T-helper 2 cell (primary cell): ENCODE data around the gene JAZF1.

Source experiments
- DNase-seq, 5 experiments: peaks; one replicate each; pipeline versions ENCODE4 v3.0.0 to v3.0.0-alpha.2; 2012 to 2022

The JAZF1 gene

DNA sequence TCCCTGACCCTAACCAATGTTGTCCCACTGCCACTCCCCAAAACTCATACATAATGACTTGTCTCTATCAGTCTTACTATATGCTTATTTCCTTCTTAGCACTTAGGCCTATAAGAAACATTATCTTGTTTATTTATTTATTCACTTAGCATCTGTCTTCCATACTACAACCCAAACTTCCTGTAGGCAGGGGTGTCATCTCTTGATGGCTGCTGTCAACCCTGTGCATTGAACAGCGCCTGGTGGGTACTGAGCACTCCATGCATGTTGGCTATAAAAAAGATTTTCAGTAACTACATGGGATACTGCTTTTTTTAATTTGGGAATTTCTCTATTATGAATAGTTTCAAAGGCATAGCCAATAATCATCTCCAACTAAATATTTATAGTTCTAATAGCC lies 46.7 kb downstream of the JAZF1 start:
- DNase-seq = no peak

DNA sequence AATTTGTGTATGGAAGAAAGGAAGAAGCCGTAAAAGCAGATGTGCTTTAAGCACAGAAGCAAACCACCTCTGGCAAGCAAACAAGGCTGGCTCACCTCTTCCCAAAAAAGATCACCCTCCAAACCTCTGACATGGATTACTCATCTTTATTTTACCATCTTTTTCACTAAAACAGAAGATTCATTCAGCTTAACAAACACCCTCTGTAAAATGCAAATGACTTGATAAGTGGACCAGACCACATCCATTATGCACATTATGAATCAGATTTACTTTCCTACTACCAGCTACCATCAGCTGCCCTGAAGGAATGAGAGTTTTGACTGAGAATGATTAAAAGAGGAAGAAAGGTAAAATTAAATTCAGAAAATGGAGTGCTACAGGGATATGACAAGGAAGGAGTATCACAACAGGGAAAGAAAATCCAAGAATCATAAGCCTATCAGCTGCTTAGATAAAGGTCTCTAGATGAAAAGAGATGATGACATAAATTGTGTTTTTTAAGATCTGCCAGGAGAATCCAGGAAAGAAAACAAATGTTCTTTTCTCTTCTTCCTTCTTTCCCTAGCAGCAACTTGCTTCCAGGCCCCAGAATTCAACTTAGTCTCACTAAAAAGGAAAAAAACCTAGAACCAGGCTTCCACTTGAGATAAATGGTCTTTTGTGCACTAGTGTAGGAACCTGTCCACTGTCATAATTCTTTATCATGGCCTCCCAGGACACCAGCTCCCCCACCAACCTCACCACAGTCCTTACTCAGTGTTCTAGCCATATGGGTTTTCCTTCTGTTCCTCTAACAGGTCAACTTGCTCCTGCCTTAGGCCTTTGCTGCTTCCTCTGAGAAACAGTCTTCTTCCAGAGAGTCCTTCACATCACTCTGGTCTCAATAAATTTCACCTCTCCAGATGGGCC lies 47.4 kb downstream of the JAZF1 start:
- peak in 1 of 5 experiments; percentile 18 for DNase-seq

DNA sequence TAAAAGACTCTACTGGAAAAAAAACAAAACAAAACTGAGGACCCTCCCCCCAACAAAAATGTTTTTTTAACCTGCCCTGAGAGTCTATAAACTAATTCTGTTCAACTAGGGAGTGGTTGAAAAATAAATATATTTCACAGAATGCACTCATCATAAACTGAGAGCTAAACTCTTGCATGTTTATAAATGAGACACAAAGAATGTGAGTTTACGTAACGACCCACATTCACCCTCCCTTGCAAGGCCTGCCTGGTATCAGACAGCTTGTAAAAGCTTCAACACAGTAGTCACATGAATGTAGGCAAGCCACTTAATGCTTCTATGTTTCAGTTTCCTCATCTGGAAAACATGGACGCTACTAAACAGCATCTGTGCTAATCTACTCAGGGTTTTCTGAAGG lies 50.3 kb downstream of the JAZF1 start:
- no peak for DNase-seq

DNA sequence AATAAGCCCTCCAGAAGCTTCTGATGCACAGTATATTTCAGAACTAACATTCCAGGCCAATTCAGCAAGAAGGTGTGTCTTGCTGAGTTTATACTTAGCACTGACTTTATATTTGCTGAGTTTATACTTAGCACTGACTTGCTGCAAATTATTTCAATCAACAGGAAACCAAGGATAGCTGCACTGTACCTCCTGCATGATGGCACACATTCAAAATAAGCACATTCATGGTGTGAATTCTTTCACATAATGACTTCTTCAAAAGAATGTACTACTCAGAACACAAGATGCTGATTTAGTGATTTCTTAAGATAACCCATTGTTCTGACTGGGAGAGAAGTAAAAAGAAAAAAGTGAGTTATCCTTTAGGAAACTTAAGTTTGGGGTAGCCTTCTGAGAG lies 52.0 kb downstream of the JAZF1 start:
- peak in 1 of 5 experiments; percentile 74 for DNase-seq

DNA sequence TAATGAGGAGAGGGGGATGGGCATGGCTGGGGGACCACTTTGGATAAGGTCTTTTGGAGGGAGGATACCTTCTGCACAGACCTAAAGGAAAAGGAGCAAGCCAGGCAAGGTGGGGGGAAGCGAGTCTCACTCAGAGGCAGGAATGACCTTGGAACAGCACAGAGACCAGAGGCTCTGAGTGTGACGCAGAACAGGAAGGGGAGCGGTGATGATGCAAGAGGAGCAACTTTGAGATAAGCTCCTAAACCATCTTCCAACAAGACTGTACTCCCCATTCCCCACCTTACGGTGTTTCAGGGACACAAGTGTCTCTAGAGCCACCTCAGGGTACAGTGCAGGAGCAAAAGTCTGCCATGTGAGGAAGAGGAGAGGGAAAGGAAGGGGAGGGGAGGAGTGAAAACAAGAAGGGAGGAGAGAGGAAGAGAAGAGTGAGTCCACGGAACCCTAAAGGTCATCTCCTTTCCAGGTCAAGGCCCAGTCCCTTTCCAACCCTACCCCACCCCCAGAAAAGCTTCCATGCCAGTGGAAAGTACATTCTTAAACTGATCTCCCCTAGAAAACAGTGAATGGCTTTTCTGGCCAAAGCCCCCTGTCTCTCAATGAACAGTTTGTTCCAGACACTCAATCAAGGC lies 54.1 kb downstream of the JAZF1 start:
- no peak for DNase-seq

DNA sequence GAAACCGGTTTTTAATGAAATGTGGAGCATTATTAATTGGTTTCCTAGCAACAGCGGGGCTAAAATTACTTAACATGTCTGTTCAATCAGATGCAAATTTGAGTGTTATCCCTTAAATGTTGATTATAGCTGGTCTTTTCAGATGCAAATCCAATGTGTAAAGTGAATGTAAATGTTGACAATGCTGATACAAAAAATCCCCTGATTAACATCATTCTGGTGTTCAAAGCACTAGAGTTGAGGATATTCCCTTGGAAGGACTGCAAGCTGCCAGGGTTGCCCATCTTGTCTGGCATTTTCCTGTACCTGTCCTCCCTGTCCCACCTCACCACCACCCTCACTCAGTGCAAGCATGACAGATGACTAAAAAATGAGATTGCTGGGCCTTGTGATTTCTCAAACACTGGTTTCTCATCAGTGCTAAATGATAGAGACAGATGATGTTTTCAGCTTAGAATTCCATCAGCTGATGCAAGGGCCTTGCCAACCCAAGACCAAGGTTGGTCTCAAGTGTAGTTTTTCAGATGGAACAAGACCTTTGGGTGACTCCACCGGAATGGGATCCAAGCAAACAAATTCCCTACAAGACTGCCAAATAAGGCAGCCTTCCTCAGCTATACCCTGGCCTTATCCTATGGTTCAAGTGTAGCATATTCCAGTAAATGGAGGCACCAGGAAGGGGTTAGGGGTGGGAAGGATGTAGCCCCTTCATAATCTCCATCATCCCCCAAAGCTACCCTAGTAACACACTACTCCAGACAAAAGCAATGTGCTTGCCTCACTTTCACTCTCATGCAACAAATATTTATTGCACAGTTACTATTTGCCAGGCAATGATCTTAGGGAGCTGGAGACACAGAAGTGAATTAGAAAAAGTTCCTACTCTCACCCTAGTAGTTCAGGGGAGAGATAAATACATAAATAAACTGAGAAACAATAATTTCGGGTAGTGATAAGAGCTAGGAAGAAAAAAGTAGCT lies 54.9 kb downstream of the JAZF1 start:
- DNase-seq = no peak

DNA sequence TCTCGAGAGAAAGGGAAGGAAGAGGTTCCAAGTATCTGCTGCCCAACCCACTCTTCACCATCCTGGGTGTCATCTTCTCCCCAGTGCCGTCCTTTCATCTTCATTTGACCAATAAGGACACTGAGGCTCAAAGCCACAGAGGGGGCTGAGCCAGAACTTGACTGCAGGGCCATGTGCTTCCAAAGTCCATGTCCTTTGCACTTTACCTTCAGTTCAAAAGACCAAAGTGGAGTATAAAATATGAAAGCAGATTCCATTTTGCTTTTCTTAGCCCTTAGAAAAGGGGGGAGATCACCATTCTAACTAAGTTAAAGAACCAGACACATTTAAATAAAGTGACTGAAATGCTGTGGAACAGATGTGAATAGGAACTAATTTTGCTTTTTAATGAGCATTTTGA lies 56.2 kb downstream of the JAZF1 start:
- DNase-seq = no peak

DNA sequence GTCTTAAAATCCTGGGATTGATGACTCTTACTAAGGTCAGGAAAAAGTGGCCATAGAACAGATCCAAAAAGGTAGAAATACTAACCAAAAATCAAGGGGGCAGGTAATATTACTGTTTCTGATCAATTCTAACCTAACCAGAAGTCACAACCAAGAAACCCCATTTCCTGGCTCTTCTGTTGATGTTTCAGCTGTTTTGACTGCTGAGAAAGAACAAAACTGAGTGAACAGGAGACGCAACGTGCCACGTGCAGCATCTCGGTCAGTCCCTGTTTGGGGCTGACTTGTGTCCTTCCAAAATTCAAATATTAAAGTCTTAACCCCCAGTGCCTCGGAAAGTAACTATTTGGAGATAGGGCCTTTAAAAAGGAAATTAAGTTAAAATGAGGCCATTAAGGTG lies 56.8 kb downstream of the JAZF1 start:
- DNase-seq = peak in 1 of 5 experiments; percentile 72

DNA sequence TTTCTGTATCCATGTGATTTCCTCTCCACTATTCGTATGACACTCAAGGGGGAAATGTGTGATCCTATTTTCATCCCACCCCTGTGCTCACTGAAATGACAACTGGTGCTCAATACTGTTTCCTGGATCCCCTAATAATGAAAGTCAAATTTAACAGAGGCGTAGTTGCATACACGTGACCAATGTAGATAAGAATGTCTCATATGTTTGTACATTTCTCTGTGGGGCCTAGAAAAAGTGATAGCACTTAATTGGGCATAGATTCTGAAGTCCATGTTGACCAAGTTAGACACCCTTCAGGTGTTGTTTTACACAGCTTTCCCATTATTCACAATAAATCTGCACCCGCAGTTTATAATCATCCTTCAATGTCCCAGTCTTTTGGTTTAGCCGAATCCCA lies 59.1 kb downstream of the JAZF1 start:
- no peak for DNase-seq

DNA sequence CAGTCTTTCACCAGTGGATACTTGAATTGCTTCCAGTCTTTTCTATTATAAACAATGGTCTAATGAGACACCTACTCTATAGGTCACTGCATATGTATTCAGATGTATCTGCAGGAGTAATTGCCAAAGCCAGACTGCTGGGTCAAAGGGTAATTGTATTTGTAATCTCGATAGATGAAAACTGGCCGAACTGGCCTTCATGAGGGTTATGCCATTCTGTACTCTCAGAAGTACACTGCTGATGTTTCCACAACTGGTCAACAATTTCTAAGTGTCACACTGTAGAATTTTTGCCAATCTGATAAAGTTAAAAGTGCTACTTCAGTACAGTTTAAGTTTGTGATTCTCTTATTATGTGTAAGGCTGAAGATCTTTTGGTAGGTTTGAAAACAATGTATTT lies 64.6 kb downstream of the JAZF1 start:
- DNase-seq = no peak

DNA sequence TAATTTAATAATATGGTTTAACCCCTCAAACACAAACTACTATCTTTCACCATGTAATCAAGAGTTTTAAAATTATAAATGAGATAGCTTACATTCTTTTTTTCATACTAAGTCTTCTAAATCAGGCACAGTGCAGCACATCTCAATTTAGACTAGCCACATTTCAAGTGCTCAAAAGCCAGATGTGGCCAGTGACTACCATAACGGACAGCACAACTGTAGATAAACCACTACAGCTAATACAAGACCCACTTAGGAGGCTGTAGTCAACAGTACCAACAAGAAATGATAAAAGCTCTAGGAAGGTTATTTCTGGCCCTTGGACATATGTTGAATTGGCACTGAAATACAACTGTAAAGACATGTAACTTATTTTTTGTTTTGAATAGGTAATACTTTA lies 65.3 kb downstream of the JAZF1 start:
- DNase-seq = no peak

DNA sequence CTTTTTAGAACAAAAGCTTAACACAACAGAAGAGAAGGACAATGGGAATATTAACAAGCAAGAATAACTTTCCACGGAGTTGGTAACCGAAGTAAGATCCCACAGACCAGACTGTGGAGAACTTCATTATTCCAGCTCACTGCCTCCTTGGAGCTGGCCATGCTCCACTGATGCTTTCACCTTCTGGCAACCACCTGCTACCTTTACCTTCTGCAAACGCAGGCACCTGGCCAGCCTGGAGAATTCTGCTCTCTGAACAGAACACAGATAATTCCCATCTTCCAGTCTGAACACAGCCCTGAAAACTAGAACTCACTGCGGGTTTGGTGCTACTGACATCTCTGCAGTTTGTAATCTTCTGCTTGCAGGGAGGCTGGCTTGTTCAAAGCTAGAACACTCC lies 66.5 kb downstream of the JAZF1 start:
- DNase-seq = no peak

DNA sequence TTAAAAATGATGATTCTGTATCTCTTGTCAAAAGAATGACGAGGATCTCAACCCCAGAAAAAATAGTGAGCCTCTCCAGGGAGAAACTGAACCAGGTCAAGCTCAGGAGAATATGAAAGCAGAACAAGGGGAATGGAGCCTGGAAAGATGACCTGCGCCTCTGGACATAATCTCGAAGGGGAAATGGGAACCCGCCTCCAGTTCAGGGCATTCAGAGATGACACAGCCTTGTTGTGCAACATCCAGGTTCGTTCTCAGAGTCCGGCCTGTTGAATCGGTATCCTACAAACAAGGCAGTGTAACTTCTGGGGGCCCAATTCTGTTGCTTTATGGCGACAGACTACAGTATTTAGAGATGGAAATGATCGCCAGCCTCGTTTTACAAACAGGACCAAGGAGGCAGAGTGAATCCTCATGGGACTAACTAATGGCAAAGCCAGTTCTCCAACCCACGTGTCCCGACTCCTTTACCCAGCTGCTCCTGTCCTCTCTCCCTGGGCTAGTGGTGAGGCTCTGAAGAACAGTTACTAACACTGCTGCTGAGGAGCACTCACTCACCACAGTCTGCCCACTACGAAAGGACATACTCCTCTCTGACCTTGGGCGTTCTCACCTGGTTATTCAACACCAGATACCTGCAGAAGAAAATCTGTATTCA lies 67.6 kb downstream of the JAZF1 start:
- no peak for DNase-seq

DNA sequence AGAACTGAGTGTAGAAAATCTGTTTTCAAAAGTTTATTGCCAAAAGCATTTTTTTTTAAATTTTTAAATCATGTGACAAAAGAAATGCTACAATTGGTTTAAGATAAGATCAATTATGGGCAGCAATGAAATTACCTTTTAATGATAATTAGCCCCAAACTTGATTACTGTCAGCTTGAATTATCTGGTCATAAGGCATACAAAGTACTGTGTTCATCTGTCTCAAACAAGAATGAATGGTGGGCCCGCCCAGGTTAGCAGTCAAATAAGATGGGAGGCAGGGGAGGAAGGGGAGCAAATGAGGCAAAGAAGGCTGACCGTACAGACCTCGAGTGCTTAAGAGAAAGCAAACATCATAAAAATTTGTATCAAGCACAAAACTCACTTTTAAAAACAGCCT lies 68.1 kb downstream of the JAZF1 start:
- no peak for DNase-seq

DNA sequence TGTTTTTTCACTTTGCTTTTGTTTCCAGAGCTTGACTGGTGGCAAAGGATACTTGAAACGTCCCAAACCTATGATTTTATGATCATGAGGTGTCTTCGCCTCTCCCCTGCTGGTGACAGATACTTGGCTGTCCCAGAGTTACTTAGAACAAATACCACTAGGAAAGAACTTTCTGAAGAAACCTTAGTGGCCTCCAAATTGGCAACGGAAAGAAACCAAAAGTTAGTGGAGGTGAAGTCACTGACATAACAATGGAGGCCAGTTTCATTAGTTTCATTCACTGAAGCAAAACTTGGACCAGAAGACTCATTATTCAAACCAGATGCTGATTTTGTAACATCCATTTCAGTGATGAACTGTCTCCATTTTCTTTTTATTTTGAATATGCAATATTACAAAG lies 68.6 kb downstream of the JAZF1 start:
- no peak for DNase-seq

DNA sequence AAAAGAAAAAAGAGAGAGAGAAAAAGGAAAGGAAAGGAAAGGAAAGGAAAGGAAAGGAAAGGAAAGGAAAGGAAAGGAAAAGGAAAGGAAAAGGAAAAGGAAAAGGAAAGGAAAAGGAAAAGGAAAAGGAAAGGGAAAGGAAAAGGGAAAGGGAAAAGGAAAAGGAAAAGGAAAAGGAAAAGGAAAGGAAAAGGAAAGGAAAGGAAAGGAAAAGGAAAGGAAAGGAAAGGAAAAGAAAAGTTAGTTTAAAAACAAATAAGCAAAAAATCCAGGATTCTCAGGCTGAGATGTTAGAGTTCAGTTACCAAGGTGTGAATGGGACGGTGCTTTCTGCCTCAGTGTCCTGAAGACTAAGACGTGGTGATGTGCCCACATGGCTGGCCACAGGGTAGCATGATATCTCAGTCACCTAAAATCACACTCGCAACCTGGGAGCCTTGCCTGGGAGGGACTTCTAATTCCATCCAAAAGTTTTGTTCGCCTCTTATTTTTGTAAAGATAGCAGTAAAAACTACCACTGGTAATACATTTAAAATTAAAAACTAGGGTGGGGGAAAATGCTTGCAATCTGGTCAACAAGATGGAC lies 70.1 kb downstream of the JAZF1 start:
- no peak for DNase-seq

DNA sequence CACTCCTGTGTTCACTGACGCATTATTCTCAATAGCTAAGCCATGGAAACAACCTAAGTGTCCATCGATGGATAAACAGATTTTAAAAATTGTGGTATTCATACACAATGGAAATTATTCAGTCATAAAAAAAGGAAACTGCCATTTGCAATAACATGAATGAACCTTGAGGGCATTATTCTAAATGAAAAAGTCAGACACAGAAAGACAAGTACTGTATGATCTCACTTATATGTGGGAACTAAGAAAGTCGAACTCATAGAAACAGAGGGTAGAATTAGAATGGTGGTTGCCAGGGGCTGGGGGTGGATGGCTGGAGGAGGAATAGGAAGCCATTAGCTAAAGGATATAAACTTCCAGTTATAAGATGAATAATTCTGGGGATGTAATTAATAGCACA lies 71.8 kb downstream of the JAZF1 start:
- DNase-seq = no peak

DNA sequence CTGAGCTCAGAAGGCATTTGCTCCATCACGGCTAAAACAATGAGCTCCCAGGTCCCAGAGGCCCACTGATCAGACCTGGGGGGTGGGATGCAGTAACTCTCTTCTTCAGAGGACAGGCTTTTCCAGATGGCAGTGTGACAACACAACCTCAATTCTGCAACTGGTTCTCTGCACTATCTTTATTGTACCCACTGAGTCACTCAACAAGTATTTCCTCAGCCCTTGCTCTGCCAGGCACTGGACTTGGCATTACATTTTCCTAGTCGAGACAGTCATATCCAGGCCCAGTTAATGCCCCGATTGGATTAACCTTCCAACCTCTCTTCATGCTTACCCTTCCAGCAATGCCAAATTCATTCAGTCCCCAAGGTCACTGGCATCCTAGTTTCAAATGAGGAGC lies 72.6 kb downstream of the JAZF1 start:
- no peak for DNase-seq

DNA sequence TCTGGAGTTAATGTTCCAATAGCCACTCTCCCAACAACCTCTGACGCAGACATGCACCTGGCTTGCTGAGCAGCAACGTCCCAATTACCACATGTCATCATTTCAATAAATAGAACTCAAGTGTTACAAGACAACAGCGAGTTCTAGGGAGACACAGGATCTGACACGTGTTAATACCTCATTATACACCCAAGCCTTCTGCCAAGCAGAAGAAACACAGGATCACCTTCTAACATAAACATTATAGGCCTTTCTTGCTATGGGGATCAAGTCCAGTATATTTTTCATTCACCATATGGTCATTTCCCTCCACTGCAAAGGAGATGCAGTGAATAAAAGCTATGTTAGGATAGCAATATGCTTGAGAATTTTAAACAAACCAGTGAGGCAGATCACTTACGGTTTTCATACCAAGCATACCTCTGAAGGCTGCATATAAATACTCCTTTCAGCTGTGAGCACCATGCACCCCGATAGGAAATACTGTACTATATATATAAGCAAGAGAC lies 74.2 kb downstream of the JAZF1 start:
- DNase-seq = no peak

DNA sequence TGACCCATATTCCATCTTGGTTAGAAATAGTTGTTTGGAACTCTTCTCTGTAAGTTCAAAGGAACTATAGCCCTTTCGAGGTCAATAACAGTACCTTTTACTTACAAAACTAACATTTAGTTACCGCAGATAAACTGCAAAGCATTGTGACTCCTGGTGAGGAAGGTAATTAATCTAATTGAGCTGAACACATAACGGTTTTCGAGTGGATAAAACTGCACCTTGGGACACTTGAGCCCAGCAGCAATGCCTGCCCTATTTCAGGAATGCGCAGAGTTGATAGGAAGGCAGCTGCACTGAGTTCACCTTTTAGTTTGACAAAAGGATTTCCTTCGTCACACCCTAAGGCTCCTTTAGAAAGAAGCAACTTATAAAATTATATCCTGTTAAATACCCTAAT lies 75.4 kb downstream of the JAZF1 start:
- DNase-seq = no peak

DNA sequence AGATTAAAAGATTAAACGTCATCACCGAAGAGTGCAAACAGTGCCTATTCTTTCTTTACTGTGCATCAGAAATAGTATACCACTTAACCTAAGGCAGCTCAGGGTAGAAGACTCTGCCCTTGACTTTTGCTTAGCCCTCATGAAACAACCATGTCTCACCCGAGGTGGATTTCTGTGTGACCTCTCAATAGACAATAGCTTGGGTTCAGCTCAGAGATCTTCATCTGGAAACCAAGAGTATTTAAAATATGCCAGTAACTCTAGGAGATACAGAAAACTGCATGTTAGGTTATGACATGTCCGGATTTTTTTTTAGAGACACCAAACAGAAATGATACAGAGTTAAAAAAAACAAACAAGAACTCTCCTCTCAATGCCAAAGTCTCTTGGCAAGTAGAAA lies 75.8 kb downstream of the JAZF1 start:
- DNase-seq = no peak

DNA sequence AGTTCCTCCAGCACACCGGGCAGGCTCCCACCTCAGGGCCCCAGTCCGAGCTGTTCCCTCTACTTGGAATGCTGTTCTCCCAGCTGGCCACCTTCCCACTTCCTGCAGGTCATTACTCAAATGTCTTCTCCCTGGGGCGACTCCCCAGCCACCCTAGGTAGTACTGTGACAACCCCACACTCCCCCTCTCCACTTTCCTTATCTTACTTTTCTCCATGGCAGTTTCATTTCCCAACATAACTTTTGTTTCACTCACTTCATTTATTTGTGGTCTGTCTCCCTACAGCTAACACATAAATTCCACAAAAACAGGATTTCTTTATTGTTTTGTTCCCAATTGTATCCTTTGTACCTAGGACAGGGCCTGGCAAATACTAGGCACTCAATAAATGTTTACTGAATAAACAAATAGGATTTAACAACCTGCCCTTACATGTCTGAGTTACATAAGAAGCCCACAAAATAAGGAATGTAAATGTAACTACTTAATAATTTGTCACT lies 76.5 kb downstream of the JAZF1 start:
- no peak for DNase-seq
